SH-SY5Y (cell line): Measurements from ENCODE around the gene FSTL4.

ENCODE experiments used
- GATA2 ChIP-seq: IDR thresholded peaks from 2 replicates; pipeline ENCODE4 v1.6.1; 2011; ENCODE audit warnings: mild to moderate bottlenecking, low read depth, low read length
- GATA3 ChIP-seq: IDR thresholded peaks from 2 replicates; pipeline ENCODE4 v1.6.1; 2011; ENCODE audit warnings: low read depth, mild to moderate bottlenecking, low read length, moderate library complexity

DNA sequence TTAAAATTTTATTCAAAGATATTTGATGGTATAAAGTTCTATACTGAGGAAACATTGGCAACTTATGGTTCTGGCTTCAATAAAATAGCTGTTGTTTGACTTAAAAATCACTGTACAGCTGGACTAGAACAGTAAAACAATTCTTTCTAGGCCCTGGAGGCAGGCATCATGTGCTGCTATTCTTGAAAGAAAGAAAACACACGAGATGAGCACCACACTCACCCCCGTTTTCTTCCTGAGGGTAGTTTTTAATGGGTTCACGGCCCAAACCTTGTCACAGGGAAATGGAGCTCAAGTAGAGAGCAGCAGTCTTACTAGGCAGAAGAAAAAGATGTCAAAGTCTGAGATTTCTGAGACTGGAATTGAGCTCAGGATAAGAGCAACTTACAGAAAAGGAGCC is 68.0 kb downstream of the FSTL4 start:
- no peak for TF ChIP-seq GATA3
- TF ChIP-seq GATA2 = no peak
